Measurements from ENCODE around the gene GFI1B.

GRCh38 chr9:132973713-132974112, 4.8 kb upstream of the GFI1B start:
- TF ChIP-seq CTCF (IDR thresholded peaks at IDR 0.05 in 4 of 5, conservative IDR thresholded peaks at IDR 0.05 in 1 of 5) (no peak), POLR2A (IDR thresholded peaks at IDR 0.05) (no peak)
